ENCODE results near the gene MPPED2. TPM values are rescaled to one million over a fixed set of nuclear protein-coding genes. Genes with fewer than 3 reads are reported as not detected.
"Not testable (repeated sequence)": the region's sequence is repeated elsewhere in the genome, so short reads cannot be mapped to it uniquely, and the experiment has no call there.

Gene MPPED2
- polyA plus RNA-seq, 5 donors = 2.3 to 5.2 (median 4.3) TPM

- no peak for DNase-seq
Observed at GRCh38 chr11:30579415-30580175, 6.6 kb downstream of the MPPED2 start.

GRCh38 chr11:30578406-30578805 lies 7.7 kb downstream of the MPPED2 start:
- DNase-seq = no peak

- DNase-seq = no peak
Observed at GRCh38 chr11:30573951-30574350, 12.2 kb downstream of the MPPED2 start.

- peak; percentile 15 to 25 for DNase-seq
Observed at GRCh38 chr11:30568931-30569330, 17.2 kb downstream of the MPPED2 start.

- DNase-seq = no peak
Observed at GRCh38 chr11:30567644-30568043, 18.5 kb downstream of the MPPED2 start.

- no peak for DNase-seq
Observed at GRCh38 chr11:30567120-30567519, 19.0 kb downstream of the MPPED2 start.

- no peak for DNase-seq
Observed at GRCh38 chr11:30566482-30566881, 19.7 kb downstream of the MPPED2 start.

- no peak for DNase-seq
Observed at GRCh38 chr11:30565027-30565426, 21.1 kb downstream of the MPPED2 start.

GRCh38 chr11:30561691-30562415 lies 24.3 kb downstream of the MPPED2 start:
- DNase-seq = no peak

GRCh38 chr11:30560206-30561106 lies 25.7 kb downstream of the MPPED2 start:
- DNase-seq = no peak

- DNase-seq = no peak
Observed at GRCh38 chr11:30559004-30559403, 27.1 kb downstream of the MPPED2 start.

- not testable (repeated sequence) for DNase-seq
Observed at GRCh38 chr11:30554587-30554986, 31.6 kb downstream of the MPPED2 start.

GRCh38 chr11:30553521-30554110 lies 32.5 kb downstream of the MPPED2 start:
- DNase-seq = no peak

GRCh38 chr11:30552839-30553238 lies 33.3 kb downstream of the MPPED2 start:
- no peak for DNase-seq

- DNase-seq = no peak
Observed at GRCh38 chr11:30550022-30550542, 36.1 kb downstream of the MPPED2 start.

GRCh38 chr11:30549565-30549964 lies 36.6 kb downstream of the MPPED2 start:
- DNase-seq = no peak

GRCh38 chr11:30546334-30546733 lies 39.8 kb downstream of the MPPED2 start:
- DNase-seq = no peak

- DNase-seq = no peak
Observed at GRCh38 chr11:30545507-30545906, 40.6 kb downstream of the MPPED2 start.

- no peak for DNase-seq
Observed at GRCh38 chr11:30543066-30543465, 43.1 kb downstream of the MPPED2 start.

GRCh38 chr11:30540781-30541180 lies 45.4 kb downstream of the MPPED2 start:
- no peak for DNase-seq

GRCh38 chr11:30538251-30538650 lies 47.9 kb downstream of the MPPED2 start:
- DNase-seq = no peak

GRCh38 chr11:30535818-30536217 lies 50.3 kb downstream of the MPPED2 start:
- DNase-seq = no peak

All from right lung (tissue), 5 donors.